ENCODE measurements around the gene RRH. TPM values are rescaled to one million over a fixed set of nuclear protein-coding genes. Genes with fewer than 3 reads are reported as not detected.
A peak's percentile ranks its signal among the peaks of the same experiment; 100 is the strongest.

Gene RRH
- total RNA-seq, 1 donor from 2014 or later: not detected

GRCh38 chr4:109801099-109801789 is 26.5 kb upstream of the RRH start:
- ATAC-seq: peak in 1 of 2 donors; percentile 55
- H3K36me3 ChIP-seq: no peaks in the 10 kb centered on the region
- H3K4me3 ChIP-seq: peak overlapping the region; percentile 48
- H3K27ac ChIP-seq: peak overlapping the region; percentile 57
- intact Hi-C loops (cut with DNase I): no loop called here
- peaks cover 6% of the 10 kb centered on the region for H3K4me1 ChIP-seq
- H3K9me3 ChIP-seq: peaks cover 9% of the 10 kb centered on the region
- no peak for TF ChIP-seq CTCF (IDR thresholded peaks at IDR 0.05)
- no peaks in the 10 kb centered on the region for H3K27me3 ChIP-seq (ENCODE audit: low read depth)
- no peak for DNase-seq

- DNase-seq (no peak), ATAC-seq (peak; percentile 71 to 91)
- no peaks in the 10 kb centered on the region for H3K36me3 ChIP-seq
- peaks cover 5% of the 10 kb centered on the region for H3K9me3 ChIP-seq
- H3K4me1 ChIP-seq: peaks cover 6% of the 10 kb centered on the region
- intact Hi-C loops (cut with DNase I): no loop called here
- H3K27ac ChIP-seq: peak within 1 kb of the TSS; percentile 57
- H3K4me3 ChIP-seq: peak within 1 kb of the TSS; percentile 48
- no peak for TF ChIP-seq CTCF (IDR thresholded peaks at IDR 0.05)
- H3K27me3 ChIP-seq (ENCODE audit: low read depth): no peaks in the 10 kb centered on the region
These were observed 25.9 kb upstream of the RRH start, which contains the start of gene CFI for GRCh38 chr4:109801895-109802319. Gene CFI (minus strand): TSS chr4:109801999. CDS start chr4:109801971, 28 bp downstream.

- peak; percentile 42 for TF ChIP-seq CTCF (IDR thresholded peaks at IDR 0.05)
- H3K27me3 ChIP-seq (ENCODE audit: low read depth): no peaks in the 10 kb centered on the region
- H3K4me3 ChIP-seq: no peak overlapping the region
- H3K9me3 ChIP-seq: no peaks in the 10 kb centered on the region
- H3K36me3 ChIP-seq: no peaks in the 10 kb centered on the region
- intact Hi-C loops (cut with DNase I): no loop called here
- H3K4me1 ChIP-seq: peaks cover 6% of the 10 kb centered on the region
- DNase-seq: no peak
- peak; percentile 44 to 66 for ATAC-seq
- H3K27ac ChIP-seq: no peak overlapping the region
These were observed 23.7 kb upstream of the RRH start for GRCh38 chr4:109803924-109804571.

- intact Hi-C loops (cut with DNase I): no loop called here
- no peak for TF ChIP-seq CTCF (IDR thresholded peaks at IDR 0.05)
- Histone ChIP-seq H3K4me3 (no peak overlapping the region), H3K27me3 (ENCODE audit: low read depth) (no peaks in the 10 kb centered on the region), H3K27ac (no peak overlapping the region), H3K4me1 (peaks cover 2% of the 10 kb centered on the region), H3K36me3 (no peaks in the 10 kb centered on the region), H3K9me3 (no peaks in the 10 kb centered on the region)
- DNase-seq (no peak), ATAC-seq (no peak)
These were observed 18.1 kb upstream of the RRH start for GRCh38 chr4:109809655-109810054.

- Histone ChIP-seq H3K4me3 (no peak overlapping the region), H3K27ac (no peak overlapping the region), H3K4me1 (peaks cover 3% of the 10 kb centered on the region), H3K9me3 (no peaks in the 10 kb centered on the region), H3K27me3 (ENCODE audit: low read depth) (no peaks in the 10 kb centered on the region), H3K36me3 (no peaks in the 10 kb centered on the region)
- ATAC-seq (no peak), DNase-seq (no peak)
- TF ChIP-seq CTCF (IDR thresholded peaks at IDR 0.05): no peak
- intact Hi-C loops (cut with DNase I): no loop called here
These were observed 17.0 kb upstream of the RRH start for GRCh38 chr4:109810552-109811387.

All from lower lobe of right lung (tissue), 2 donors.